WTC11 (cell line): Measurements from ENCODE around the gene BARX2. TPM values are rescaled to one million over a fixed set of nuclear protein-coding genes. Genes with fewer than 3 reads are reported as not detected.

Experiments used
- AR ChIP-seq: fragments of 250-450 bp; sonication (Bioruptor Pico); IDR thresholded peaks from 2 replicates; pipeline ENCODE4 v1.9.0; 2021; ENCODE audit warnings: mild to moderate bottlenecking
- ATF2 ChIP-seq: sonication (generic); formaldehyde crosslinking; IDR thresholded peaks from 2 replicates; pipeline ENCODE4 v1.8.1; 2022; ENCODE audit warnings: low read depth, missing genetic modification reagents, borderline replicate concordance
- CBFB ChIP-seq: sonication (generic); formaldehyde crosslinking; IDR thresholded peaks from 2 replicates; pipeline ENCODE4 v1.8.1; 2022; ENCODE audit warnings: mild to moderate bottlenecking, low read depth, missing genetic modification reagents
- E2F1 ChIP-seq: sonication (generic); formaldehyde crosslinking; IDR thresholded peaks from 2 replicates; pipeline ENCODE4 v1.8.0; 2022; ENCODE audit warnings: mild to moderate bottlenecking, missing genetic modification reagents
- EMX1 ChIP-seq: fragments of 250-450 bp; sonication (Bioruptor Pico); IDR thresholded peaks from 2 replicates; pipeline ENCODE4 v1.8.0; 2021; ENCODE audit warnings: mild to moderate bottlenecking
- FOXJ3 ChIP-seq: sonication (generic); formaldehyde crosslinking; IDR thresholded peaks from 2 replicates; pipeline ENCODE4 v1.9.0; 2021; ENCODE audit warnings: missing genetic modification reagents, mild to moderate bottlenecking, borderline replicate concordance
- FOXP4 ChIP-seq: sonication (generic); formaldehyde crosslinking; IDR thresholded peaks from 2 replicates; pipeline ENCODE4 v1.8.0; 2022; ENCODE audit warnings: mild to moderate bottlenecking, missing genetic modification reagents
- JUN ChIP-seq: sonication (generic); formaldehyde crosslinking; IDR thresholded peaks from 2 replicates; pipeline ENCODE4 v1.8.0; 2023; ENCODE audit warnings: mild to moderate bottlenecking, missing genetic modification reagents
- KAT7 ChIP-seq: sonication (generic); formaldehyde crosslinking; IDR thresholded peaks from 2 replicates; pipeline ENCODE4 v1.8.1; 2023; ENCODE audit warnings: missing genetic modification reagents, mild to moderate bottlenecking, borderline replicate concordance
- MLX ChIP-seq: sonication (generic); formaldehyde crosslinking; IDR thresholded peaks from 2 replicates; pipeline ENCODE4 v1.8.1; 2023; ENCODE audit warnings: mild to moderate bottlenecking, missing genetic modification reagents, moderate library complexity
- MXD4 ChIP-seq: fragments of 250-450 bp; sonication (Bioruptor Pico); IDR thresholded peaks from 2 replicates; pipeline ENCODE4 v1.8.0; 2021; ENCODE audit warnings: mild to moderate bottlenecking, moderate library complexity, borderline replicate concordance
- NR1H2 ChIP-seq: sonication (generic); formaldehyde crosslinking; IDR thresholded peaks from 2 replicates; pipeline ENCODE4 v1.9.0; 2021; ENCODE audit warnings: mild to moderate bottlenecking, moderate library complexity, missing genetic modification reagents
- NR3C1 ChIP-seq: sonication (generic); formaldehyde crosslinking; conservative IDR thresholded peaks from 2 replicates; pipeline ENCODE4 v1.8.1; 2023; ENCODE audit warnings: low read depth, mild to moderate bottlenecking, missing genetic modification reagents
- SOX15 ChIP-seq: fragments of 250-450 bp; sonication (Bioruptor Pico); IDR thresholded peaks from 2 replicates; pipeline ENCODE4 v1.9.0; 2021; ENCODE audit warnings: mild to moderate bottlenecking
- SP1 ChIP-seq: sonication (generic); formaldehyde crosslinking; conservative IDR thresholded peaks from 2 replicates; pipeline ENCODE4 v1.8.1; 2022; ENCODE audit warnings: missing genetic modification reagents
- TP53 ChIP-seq: sonication (generic); formaldehyde crosslinking; IDR thresholded peaks from 2 replicates; pipeline ENCODE4 v1.8.1; 2023; ENCODE audit warnings: mild to moderate bottlenecking, missing genetic modification reagents
- USF1 ChIP-seq: sonication (generic); formaldehyde crosslinking; IDR thresholded peaks from 2 replicates; pipeline ENCODE4 v1.8.0; 2022; ENCODE audit warnings: mild to moderate bottlenecking, missing genetic modification reagents
- USF2 ChIP-seq: sonication (generic); formaldehyde crosslinking; IDR thresholded peaks from 2 replicates; pipeline ENCODE4 v1.8.1; 2023; ENCODE audit warnings: mild to moderate bottlenecking, missing genetic modification reagents, moderate library complexity
- ZNF425 ChIP-seq: fragments of 250-450 bp; sonication (Bioruptor Pico); conservative IDR thresholded peaks from 2 replicates; pipeline ENCODE4 v1.9.0; 2021; ENCODE audit warnings: mild to moderate bottlenecking
- ZNF532 ChIP-seq: fragments of 250-450 bp; sonication (Bioruptor Pico); IDR thresholded peaks from 2 replicates; pipeline ENCODE4 v1.9.0; 2021; ENCODE audit warnings: mild to moderate bottlenecking, borderline replicate concordance
- ZSCAN18 ChIP-seq: fragments of 250-450 bp; sonication (Bioruptor Pico); IDR thresholded peaks from 2 replicates; pipeline ENCODE4 v2.1.2; 2022; ENCODE audit warnings: mild to moderate bottlenecking, moderate library complexity
- total RNA-seq: library from RNA; stranded (reverse); gene quantifications from 3 replicates; pipeline ENCODE4 v1.2.3, GENCODE V29; 2021

The BARX2 gene
- total RNA-seq, 1 experiment from 2014 or later, result not detected

- TF ChIP-seq ZNF425 (no peak), KAT7 (CRISPR knock-in tag) (no peak), SP1 (CRISPR knock-in tag) (peak; percentile 55; the same call in 1 of the 2 replicates), TP53 (CRISPR knock-in tag) (no peak), JUN (no peak), NR1H2 (no peak), AR (CRISPR knock-in tag) (no peak), E2F1 (CRISPR knock-in tag) (no peak), ZSCAN18 (CRISPR knock-in tag) (no peak), FOXP4 (CRISPR knock-in tag) (no peak), SOX15 (CRISPR knock-in tag) (no peak), USF2 (CRISPR knock-in tag) (no peak), MXD4 (CRISPR knock-in tag) (no peak), FOXJ3 (CRISPR knock-in tag) (no peak), ZNF532 (CRISPR knock-in tag) (no peak), MLX (CRISPR knock-in tag) (no peak), USF1 (no peak), CBFB (CRISPR knock-in tag) (no peak), ATF2 (CRISPR knock-in tag) (no peak), EMX1 (CRISPR knock-in tag) (no peak), NR3C1 (CRISPR knock-in tag) (no peak)
Observed at GRCh38 chr11:129364143-129364654, 11.4 kb upstream of the BARX2 start (continued).
